HG03280 (cell line): Measurements from ENCODE around the gene SCGB3A1.

Experiments used
- ATAC-seq: cut with Tn5 transposase; IDR thresholded peaks from one replicate; pipeline ENCODE4 v1.9.1; 2021; ENCODE audit warnings: mild to moderate bottlenecking, moderate library complexity; ENCODE audit not compliant: unreplicated experiment

The SCGB3A1 gene

DNA sequence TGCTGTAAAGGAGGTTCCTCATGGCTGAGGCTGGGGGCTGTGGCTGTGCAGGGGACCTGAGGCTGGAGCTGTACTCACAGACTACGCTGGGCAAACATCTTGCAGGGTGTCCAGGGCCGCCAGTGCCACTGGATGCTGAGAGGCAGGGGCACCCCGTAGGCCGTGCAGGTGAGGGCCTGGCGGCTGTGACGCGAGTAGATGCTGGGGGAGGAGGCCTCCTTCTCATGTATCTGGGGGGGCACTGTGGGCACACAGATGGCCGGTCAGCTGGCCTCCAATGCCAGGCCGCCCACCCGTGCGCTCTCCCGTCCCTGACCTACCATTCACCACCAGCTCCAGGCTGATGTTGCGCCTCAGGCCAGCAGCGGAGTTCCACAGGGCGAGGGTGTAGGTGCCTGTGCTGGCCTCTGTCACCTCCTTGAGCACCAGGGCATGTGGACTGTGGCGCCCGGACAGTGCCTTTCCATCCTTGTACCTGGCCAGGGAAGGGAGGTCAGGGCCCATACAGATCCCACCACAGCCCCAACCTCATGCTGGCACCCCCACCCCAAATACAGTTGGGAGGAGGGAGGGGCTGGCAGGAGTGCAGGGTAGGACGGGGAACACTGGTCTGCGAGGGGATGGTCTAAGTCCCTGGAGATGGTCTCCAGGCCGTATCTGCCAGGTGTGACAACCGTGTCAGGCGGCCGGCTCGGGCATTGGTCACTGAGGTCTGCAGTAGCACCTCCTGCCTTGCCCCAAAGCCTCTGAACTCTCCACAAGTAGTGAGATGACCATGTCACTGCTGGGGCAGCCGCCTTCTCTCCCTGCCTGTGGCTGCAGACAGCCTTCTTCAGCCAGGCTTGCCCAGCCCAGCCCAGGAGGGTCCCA is 34.7 kb upstream of the SCGB3A1 start:
- no peak for ATAC-seq

DNA sequence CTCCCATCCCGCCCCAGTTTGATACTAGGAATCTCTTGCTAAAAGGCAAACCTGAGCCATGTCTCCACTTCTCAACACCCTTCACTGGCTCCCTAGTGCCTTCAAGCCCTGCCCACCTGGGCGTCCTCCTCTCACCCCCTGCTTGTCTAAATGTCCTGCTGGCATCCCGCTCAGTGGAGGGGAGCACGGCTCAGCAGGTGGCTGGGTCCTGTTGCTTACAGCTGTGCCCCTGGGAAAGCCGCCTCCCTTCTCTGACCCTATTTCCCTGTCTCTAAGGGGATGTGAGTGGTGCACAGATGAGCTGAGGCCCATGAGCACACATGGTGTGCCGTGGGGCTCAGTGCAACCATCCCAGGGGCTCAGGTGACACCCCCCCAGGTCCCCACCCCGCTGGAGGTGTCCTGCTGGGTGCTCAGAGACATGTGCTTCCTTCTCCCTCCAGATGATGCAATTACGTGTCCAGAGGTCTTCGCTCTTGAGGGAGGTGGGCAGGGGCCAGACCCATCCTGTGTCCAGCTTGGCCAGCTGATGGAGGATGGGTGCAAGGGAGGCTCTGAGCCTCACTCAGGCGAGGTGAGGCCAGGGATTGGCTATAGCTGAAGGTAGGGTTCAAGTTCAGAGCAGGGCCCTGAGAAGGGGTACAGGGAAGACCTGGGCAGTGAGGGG is 34.0 kb upstream of the SCGB3A1 start:
- ATAC-seq, result no peak

DNA sequence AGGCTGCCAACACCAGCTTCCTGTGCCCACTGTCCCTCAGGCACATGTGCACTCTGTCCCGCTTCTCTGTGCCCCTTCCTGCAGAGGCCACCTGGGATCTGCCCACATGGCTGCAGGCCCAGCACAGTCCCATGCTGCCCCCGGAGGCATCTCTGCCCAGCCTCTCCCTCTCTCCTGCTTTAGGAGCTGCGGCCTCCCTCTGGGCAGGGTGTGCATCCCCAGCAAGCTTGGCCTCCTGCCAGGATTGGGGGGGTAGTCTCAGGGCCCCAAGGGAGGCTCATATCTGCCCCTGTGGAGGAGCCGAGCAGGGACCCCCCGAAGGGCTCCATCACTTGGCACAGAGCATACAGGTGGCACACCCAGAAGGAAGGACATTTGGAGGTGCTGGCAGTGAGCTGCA is 33.3 kb upstream of the SCGB3A1 start:
- no peak for ATAC-seq

DNA sequence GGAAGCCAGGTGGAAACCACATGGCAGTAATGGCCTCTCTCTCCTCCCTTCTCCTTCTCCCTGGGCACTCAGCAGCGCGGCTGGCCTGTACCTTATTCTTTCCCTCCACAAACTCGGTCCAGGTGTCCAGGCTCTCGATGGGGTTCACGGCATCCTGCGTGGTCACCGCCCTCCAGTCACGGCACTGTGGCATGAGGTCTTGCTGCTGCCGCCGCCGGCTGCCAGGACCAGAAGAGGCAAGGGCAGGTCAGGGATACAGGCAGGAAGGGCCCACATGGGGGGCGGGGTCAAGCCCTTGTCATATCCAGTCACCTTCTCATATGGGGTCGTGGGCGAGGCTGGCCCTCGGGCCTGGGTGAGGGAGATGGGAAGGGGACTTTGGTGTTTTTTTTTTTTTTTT is 32.5 kb upstream of the SCGB3A1 start:
- no peak for ATAC-seq

DNA sequence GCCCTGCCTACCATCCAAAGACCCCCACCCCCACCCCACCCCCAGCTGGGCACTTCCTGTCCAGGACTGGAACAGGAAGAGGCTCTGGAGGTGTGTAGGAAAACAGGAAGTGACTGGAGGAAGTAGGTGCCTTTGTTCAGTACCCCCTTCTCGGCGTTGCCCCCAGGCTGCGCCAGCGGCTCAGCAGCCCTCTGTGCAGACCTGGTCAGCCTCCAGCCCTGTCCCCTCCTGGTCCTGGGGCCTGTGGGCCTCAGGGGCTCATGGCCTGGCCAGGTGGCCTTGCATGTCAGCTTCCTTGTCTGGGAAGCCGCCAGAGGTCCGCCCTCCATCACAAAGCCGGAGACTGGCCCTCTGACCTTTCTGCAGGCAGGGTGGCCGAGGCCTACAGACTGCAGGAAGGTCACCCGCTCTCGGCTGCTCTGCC is 32.1 kb upstream of the SCGB3A1 start:
- no peak for ATAC-seq

DNA sequence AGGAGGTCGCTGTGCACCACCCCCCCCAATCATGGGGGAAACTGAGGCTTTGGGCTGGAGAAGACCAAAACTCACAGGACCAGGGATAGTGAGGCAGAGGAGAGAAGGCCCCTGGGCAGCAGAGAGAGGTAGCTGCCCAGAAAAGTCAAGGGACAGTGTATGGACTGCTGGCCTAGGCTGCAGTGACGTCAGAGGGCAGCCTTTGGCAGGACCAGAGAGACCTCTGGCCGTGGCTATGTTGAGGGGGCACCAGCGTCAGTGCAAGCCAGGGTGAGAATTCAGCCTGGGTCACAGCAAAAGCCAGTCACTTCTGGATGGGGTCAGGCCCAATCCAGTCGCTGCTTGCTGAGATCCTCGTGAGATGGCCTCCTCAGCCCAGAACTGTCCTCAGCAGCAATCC is 31.6 kb upstream of the SCGB3A1 start:
- ATAC-seq, result no peak

DNA sequence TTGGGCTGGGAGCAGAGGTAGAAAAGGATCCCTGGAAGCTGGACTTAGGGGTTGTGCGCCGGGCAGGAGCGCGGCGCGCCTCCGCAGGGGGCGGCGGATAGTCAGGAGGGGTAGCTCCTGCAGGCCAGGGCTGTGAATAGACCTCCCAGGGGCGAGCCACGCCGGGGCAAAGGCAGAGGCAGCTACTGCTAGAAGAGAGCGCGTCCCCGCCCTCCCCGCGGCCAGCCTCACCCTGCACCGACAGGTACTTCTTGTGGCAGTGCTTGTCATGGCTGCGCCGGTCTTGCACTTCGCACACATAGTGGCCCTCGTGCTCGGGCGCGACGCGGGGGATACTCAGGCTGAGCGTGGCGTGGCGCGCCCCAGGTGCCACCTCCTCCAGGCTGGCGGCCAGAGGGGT is 30.0 kb upstream of the SCGB3A1 start:
- no peak for ATAC-seq

DNA sequence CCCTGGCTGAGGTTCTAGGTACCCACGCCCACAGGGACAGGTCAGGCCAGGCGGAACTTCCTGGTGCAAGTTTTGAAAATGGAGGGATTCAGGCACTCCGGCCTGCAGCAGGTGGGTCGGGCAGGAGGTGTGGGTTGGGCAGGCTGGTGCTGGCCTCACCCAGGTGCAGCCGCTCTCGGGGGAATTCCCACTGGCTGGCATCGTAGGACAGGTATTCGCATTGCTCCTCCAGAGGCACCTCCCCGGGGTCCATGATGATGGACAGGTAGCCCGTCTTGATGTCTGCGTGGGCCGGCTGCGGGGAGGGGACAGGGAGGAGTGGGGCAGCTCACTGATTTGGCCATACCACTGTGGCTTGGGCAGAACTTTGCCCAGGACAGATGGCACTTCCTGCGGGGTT is 28.7 kb upstream of the SCGB3A1 start:
- no peak for ATAC-seq

DNA sequence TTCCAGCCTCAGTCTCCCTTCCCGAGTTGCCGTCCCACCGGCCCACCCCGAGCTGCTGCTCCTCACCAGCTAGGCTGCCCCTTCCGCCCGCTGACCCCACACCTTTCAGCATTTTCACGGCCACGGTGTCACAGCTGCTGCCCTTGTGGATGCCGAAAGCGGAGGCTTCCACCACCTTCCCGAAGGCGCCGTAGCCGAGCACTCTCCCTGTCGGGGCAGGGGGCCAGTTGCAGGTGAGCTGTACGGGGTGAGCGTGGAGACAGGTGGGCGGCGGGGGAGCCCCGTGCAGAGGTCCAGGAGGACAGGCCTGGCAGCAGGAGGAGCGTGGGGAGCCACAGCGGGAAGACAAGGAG is 28.2 kb upstream of the SCGB3A1 start:
- ATAC-seq, result no peak

DNA sequence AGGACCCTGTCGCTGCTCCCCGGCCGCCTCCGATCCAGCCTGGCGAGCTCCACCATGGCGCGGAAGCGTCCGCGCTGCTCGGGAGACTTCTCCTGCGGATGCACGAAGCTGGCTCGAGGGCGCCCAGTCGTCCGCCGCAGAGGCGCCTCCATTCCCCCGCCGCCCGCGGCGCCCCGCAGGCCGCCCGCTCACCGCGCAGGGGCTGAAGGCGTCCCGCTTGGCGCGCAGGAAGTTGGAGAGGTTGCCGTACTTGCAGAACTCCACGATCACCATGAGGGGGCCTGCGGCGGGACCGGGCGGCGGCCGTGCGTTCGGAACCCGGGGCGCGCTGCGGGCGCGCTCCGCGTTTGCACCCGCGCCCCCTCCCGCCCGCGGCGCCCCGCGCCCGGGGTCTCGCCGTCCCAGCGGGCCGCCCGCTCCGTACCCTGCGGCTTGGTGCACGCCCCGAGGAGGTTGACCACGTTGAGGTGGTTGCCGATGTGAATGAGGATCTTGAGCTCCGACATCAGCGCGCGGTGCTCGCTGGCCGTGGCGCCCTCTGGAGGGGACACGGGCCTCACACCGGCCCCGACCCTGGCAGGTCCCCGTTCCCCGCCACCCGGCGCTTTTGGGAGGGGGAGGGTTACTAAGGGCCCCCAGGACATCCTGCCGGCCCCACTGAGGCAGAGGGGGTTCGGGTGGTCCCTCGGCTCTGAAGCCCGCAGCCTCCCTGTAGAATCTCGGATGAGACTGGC is 27.7 kb upstream of the SCGB3A1 start:
- ATAC-seq, result peak; percentile 44

DNA sequence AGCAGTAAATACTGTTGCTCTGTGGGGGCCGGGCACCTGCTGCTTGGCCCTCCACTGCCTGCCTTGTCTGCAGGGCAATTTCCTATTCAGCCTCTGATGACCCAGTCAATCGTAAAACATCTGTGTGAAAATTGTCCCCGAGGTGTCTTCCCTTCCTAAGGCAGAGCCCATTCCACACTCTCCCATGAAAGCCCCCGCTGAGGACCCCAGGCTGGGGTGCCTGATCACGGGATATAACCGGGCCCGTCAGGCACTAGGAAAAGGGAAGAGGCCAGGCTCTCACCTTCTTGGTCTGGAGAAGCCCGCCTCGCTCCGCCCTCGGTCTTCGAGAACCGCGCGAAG is 27.2 kb upstream of the SCGB3A1 start:
- no peak for ATAC-seq

DNA sequence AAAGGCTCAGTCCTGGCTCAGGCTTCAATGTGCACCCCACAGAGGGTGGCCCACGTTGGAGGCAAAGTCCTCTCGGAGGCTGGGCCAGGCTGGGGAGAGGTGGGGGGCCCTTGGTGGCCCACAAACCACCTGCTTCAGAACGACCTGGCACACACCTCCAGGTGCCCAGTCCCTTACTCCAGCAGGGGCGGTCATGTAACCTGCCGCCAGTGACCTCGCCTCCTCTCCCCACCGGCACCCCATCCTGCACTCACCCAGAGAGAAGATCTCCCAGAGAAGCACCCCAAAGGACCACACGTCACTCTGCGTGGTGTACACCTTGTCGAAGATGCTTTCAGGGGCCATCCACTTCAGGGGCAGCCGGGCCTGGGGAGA is 22.5 kb upstream of the SCGB3A1 start:
- no peak for ATAC-seq

DNA sequence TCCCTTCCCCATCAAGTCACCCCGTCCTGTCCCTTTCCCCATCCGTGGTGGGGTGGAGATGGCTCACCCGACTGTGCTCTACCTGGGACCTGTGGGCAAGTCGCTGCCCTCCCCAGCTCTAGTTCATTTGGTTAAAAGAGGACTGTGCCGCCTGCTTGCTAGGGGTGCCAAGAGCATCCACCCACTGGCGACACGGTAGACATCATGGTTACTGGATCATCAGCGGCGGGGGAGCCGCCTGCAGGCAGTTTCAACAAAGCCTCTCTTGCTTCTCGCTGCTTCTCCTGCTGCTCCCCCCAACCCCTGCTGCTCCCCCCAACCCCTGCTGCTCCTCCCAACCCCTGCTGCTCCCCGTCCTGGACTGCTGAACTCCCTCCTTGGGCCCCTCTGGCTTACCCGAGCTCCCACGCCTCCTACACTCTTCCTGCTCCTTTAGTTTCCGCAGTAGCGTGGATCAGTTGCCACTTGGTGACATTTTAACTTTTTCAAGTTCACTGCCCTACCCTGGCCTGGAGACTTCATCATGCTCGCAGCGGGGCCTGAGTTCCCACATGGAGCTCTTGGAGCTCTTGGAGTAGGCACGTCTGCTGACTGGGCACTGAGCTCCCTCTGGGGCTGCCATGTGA is 22.0 kb upstream of the SCGB3A1 start:
- ATAC-seq, result no peak

DNA sequence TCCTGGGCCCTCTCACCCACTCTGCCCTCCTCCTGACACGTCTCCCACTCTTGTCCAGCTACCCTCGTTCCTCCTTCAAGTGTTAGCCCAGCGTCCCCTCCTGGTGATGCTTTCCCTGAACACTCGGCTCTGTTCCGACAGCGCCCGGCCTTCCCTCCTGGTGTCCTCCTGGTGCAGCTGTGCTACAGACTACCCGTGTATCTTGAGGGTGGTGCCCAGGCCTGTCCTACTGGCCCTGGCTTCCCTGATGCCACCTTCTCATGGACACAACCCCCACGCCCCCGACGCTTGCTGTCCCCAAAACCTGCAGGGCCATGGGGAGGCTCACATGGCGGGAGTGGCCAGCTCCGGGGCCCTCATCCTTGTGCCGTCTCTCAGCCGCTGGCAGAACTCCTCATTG is 21.4 kb upstream of the SCGB3A1 start:
- ATAC-seq, result no peak

DNA sequence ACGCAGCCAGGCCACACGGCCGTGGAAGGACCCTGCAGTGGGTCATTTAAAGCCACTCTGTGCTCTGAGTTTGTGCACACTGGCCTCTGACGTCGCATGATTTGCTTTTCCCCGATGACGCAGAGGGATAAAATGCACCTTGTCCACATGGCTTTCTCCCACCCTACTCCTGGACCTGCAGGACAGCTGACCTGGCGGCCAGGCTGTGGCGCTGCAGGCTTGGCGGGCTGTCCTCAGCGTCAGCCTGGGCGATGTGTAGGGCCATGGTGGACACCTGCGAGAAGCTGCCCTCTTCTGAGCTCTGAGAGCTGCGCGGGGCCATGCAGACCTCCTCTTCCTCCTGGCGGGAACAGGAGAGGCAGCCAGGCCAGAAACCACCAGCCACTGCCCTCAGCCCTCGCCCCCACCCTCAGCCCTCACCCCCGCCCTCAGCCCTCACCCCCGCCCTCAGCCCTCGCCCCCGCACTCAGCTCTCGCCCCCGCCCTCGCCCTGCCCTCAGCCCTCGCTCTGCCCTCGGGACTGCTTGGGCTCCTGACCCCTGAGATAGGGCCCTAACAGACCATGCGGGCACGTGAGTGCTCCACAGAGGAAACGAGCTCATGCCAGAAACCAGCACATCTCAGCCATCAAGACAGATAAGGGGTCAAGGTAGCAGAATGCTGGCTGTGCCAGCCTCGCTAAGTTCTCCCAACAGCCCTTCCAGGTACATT is 20.0 kb upstream of the SCGB3A1 start:
- ATAC-seq, result no peak

DNA sequence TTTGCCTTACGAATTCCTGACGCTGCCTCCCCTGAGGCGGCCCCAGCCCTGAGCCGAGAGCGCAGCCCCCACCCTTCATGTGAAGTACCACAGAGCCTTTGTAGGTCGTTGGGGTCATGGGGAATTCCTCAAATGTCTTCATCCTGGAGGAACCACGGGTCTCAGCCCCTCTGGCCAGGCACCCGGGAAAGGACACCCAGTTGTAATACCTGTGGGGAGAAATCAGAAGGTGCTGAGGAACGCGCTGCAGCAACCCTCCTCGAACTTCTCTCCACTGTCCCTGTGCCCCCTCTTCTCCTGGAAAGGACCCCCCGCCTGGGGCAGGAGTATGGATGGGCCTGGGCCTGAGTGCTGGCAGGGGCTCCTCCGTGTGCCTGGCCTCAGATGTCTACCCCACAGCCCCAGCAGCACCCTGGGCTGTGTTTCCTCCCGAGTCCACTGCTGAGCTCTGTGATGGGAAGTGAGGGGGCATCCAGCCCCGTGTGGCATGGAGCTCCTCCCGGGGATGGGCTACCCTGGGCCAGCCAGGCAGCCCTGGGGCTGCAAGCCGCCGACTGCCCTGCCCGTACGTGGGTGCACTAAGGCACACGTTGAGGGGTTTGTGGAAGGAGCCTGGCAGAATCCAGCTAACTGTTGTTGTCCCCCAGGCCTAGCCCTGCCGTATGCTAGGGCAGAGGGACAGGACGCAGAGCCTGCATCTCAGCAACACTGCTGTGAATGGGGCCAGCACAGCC is 18.7 kb upstream of the SCGB3A1 start:
- ATAC-seq, result no peak

DNA sequence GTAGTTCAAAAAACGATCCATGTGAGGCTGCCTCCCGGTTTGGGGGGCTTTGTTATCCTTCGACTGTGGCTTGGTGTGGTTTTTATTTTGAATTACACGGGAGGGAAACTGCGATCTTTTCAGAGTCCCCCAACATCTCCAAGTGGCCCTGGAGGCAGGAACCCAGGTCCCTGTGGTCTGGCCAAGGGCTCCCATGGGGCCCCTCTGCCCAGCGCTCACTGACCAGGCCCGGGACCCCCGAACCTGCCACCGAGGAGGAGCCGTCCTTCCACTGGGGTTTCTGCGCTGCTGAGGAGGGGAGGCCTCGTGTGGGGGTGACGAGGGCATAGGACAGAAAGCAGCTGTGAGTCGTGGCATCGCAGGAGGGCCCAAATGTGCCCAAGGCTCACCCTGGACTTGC is 18.1 kb upstream of the SCGB3A1 start:
- ATAC-seq, result no peak

DNA sequence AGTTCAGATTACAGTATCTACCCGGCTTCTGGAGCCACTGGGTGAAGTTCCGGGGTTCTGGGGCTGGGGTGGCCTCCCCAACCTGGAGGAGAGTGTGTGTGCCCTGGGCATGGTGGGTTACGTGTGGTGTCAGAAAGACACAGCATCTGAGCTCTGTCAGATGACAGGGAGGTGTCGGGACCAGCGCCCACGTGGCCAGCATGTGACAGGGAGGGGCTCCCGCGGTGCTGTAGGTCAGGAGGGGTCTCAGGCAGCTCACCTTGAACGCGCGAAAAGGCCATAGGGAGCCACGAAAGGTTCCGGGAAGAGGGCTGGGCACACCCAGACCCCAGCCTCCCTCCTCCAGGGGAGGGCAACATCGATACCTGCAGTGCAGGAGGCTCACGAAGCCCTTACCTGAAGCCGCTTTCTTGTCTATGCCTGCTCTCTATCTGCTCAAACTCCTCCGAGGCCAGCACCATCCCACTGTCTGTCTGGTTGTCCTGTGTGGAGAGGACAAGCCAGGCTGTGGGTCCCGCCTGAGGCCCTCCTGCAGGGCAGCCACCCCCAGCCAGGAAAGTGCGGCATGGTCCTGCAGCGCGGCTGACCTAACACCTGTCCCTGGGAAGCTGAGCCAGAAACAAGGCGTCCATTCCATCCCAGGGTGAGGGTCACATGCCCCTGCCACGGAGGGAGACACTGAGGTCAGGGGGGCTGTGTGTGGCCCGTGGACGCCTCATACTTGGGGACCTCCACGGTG is 17.4 kb upstream of the SCGB3A1 start:
- ATAC-seq, result no peak

DNA sequence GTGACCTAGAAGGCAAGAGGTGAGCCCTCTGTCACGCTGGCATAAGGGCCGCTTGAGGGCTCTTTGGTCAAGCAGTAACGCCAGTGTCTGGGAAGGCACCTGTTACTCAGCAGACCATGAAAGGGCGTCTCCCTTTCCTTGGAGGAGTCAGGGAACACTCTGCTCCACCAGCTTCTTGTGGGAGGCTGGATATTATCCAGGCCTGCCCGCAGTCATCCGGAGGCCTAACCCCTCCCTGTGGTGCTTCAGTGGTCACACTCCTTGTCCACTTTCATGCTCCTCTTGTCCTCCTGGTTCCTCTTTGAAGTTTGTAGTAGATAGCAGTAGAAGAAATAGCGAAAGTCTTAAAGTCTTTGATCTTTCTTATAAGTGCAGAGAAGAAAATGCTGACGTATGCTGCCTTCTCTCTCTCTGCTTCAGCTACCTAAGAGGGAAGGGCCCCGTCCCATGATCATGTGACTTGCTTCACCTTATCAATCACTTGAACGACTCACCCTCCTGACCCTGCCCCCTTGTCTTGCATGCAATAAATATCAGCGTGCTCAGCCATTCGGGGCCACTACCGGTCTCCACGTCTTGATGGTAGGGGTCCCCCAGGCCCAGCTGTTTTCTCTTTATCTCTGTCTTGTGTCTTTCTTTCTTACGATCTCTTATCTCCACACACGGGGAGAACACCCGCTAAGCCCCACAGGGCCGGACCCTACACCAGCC is 16.7 kb upstream of the SCGB3A1 start:
- ATAC-seq, result no peak
